GM21529 (cell line): ENCODE measurements around the gene MEGF11.

Source experiments
- ATAC-seq: cut with Tn5 transposase; IDR thresholded peaks from one replicate; pipeline ENCODE4 v1.9.1; 2021; ENCODE audit not compliant: unreplicated experiment

MEGF11 gene

GRCh38 chr15:66124651-66125050, 128.9 kb downstream of the MEGF11 start:
- no peak for ATAC-seq

- no peak for ATAC-seq
Measured at GRCh38 chr15:66123799-66124198, 129.8 kb downstream of the MEGF11 start.

GRCh38 chr15:66120422-66120821, 133.1 kb downstream of the MEGF11 start:
- ATAC-seq: no peak

- ATAC-seq: no peak
Measured at GRCh38 chr15:66117841-66118240, 135.7 kb downstream of the MEGF11 start.

GRCh38 chr15:66115568-66116206, 137.9 kb downstream of the MEGF11 start:
- no peak for ATAC-seq

GRCh38 chr15:66114863-66115425, 138.6 kb downstream of the MEGF11 start:
- no peak for ATAC-seq

- ATAC-seq: no peak
Measured at GRCh38 chr15:66112388-66112787, 141.2 kb downstream of the MEGF11 start.

- no peak for ATAC-seq
Measured at GRCh38 chr15:66111363-66111762, 142.2 kb downstream of the MEGF11 start.

GRCh38 chr15:66110864-66111263, 142.7 kb downstream of the MEGF11 start:
- ATAC-seq: no peak

- no peak for ATAC-seq
Measured at GRCh38 chr15:66109826-66110225, 143.7 kb downstream of the MEGF11 start.

GRCh38 chr15:66108483-66109265, 144.9 kb downstream of the MEGF11 start:
- no peak for ATAC-seq

GRCh38 chr15:66107070-66107469, 146.5 kb downstream of the MEGF11 start:
- no peak for ATAC-seq

GRCh38 chr15:66105286-66106265, 148.0 kb downstream of the MEGF11 start:
- ATAC-seq: no peak

GRCh38 chr15:66103293-66103590, 150.3 kb downstream of the MEGF11 start:
- ATAC-seq: no peak

GRCh38 chr15:66102563-66103292, 150.8 kb downstream of the MEGF11 start:
- no peak for ATAC-seq

GRCh38 chr15:66101715-66102395, 151.7 kb downstream of the MEGF11 start:
- no peak for ATAC-seq

- ATAC-seq: no peak
Measured at GRCh38 chr15:66100761-66101160, 152.8 kb downstream of the MEGF11 start.

GRCh38 chr15:66099950-66100671, 153.4 kb downstream of the MEGF11 start:
- no peak for ATAC-seq

GRCh38 chr15:66098022-66098363, 155.6 kb downstream of the MEGF11 start:
- no peak for ATAC-seq
